Superior temporal gyrus (tissue), 1 donor: ENCODE measurements around the gene FRS3.
"Not testable (repeated sequence)": the region's sequence is repeated elsewhere in the genome, so short reads cannot be mapped to it uniquely, and the experiment has no call there.

ENCODE experiments used
- DNase-seq: peaks from one replicate; pipeline ENCODE4 v3.0.0-alpha.2; 2016; ENCODE audit errors: extremely low spot score

The FRS3 gene

DNA sequence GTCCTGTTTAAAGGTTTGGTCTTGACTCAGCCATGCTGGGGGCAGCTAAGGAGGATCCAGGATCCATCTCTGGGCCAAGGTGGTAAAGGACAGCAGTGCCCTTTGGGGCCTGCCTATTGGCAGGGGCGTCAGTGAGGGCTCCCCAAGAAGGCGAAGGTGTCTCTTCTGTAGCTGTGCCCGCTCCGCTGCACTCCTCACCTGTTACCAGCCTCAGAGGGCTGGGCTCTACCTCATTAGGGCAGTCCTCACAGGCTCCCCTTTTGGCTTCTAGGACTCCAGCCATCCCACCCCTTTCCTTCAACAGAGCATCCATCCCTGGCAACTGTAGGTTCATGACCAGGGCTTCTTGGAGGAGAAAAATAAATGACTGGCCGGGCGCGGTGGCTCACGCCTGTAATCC, 10.3 kb downstream of the FRS3 start:
- DNase-seq = no peak

DNA sequence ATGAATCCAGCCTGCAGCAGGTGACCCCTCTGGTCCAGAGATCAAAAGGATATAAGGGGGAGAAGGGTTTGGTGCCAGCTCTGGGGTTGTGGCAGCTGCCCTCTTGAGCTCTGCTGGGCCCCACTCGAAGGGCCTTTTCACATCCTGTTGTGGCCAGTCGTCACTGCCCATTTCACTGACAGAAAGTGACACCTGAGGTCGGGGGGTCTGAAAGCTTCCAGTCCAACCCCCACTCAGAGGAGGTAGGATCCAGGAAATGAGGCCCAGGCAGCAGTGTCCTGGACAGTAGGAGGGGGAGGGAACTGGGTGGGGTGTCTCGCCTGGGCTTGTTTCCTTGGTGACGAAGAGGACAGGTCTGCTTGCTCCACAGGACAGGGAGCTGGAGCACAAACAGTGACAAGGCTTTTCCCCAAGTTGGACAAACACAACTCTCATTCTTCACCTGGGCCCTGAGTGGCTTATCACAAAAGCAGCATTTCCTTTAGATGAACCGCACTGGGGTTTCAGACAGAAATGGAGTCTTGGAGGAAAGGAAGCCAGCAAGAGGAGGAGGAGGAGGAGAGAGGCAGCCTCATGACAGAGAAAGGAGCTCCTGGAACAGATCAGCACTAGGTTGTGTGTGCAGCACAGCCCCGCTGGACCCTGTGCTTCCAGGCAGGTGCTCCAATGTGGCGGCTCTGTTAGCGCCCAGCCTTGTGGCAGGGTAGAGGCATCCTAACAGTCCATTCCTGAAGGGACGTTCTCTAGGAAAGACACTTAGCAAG, 11.0 kb downstream of the FRS3 start:
- no peak for DNase-seq

DNA sequence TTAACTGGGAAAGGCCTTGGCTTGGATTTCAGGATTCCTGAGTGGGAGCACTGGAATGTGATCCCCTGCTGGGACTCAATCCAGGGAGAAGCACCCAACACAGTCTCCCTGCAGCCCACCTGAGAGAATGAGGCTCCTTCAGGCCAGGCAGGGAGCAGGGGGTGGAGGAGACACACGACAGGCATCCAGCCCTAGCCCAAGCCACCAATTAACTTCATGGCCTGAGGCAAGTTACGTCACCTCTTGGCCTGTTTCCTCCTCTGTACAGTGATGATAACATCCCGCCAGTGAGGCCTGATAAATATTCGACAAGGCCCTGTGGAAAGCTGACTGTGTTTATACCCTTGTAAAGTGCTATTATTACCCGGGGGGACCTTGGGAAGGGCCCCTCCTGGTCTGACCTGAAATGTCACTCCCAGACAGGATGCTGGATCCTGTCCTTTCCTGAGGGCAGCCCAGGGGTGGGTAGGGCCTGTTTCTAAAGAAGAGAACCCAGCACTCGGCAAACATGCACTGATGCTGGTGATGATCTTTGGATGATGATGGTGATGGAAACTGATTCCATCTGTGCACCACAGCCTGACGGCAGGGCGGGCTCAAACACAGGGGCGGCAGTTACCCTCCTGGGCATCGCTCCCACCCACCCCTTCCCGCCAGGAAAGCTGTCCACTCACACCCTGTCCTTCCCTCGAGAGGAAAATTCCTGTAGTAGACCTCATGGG, 12.4 kb downstream of the FRS3 start:
- DNase-seq = no peak

DNA sequence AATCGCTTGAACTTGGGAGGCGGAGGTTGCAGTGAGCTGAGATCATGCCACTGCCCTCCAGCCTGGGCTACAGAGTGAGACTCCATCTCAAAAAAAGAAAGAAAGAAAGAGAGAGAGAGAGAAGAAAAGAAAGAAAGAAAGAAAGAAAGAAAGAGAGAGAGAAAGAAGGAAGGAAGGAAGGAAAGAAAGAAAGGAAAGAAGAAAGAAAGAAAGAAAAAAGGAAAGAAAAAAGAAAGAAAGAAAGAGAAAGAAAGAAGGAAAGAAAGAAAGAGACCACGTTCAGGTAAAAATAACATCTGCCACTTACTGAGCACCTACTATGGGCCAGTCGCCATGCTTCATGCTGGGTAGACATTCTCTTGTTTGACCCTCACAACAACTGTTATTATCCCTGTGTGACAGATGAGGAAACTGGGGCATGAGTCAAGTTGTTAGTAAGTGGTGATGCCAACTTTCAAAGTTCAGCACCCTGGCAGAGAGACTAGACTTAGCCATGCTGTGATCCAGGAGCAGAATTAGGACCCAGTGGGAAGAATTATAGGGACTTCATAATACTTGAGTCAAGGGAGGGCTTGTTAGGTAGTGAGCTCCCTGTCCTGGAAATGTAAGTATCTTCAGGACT, 13.5 kb downstream of the FRS3 start:
- DNase-seq = not testable (repeated sequence)

DNA sequence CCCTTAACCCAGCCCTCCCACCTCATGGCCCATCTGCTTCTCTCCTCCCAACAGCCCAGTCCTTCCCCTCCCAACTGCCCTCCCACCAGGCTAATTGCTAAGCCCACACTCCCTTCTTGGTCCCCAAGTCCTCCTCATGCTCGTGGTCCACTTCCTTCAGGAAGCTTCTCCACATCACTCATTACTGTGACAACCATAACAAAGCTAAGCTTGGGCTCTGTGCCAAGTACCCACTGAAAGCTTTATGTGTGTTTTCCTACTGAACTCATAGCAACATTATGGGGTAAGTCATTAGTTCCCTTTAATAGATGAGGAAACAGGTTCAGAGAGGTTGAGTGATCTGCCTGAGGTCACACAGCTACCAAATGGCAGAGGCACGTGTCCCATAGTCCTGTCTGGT, 16.2 kb downstream of the FRS3 start:
- DNase-seq = no peak

DNA sequence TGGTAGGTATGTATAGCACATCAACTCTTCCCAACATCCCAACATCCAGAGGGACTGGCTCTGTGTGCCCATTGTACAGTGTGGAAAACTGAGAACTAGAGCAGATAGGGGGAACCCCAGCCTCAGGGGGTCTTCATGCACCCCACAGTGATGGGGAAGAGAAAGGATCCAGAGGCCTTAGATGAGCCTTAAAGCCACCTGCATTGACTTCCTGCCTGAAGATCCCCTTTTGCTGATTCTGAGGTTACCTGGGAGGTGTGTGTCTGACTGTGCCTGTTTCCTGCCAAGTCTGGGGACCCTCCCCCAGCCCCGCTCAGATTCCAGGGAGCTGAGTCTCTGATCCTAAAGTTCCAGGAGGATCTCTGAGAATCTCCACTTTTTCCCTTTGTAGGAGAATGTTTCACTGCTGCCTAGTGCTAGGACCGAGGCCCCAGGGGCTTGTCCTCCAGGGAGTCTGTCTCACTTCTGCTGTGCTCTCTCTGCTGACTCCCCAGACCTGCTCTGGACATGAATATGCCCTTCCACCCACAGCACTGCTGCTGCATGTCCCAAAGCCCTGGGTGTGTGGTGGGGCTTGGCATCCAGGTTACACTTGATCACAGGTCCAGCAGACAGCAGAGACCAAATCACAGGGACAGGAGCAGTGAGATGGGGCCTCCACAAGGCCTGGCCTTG, 19.7 kb downstream of the FRS3 start:
- DNase-seq = no peak

DNA sequence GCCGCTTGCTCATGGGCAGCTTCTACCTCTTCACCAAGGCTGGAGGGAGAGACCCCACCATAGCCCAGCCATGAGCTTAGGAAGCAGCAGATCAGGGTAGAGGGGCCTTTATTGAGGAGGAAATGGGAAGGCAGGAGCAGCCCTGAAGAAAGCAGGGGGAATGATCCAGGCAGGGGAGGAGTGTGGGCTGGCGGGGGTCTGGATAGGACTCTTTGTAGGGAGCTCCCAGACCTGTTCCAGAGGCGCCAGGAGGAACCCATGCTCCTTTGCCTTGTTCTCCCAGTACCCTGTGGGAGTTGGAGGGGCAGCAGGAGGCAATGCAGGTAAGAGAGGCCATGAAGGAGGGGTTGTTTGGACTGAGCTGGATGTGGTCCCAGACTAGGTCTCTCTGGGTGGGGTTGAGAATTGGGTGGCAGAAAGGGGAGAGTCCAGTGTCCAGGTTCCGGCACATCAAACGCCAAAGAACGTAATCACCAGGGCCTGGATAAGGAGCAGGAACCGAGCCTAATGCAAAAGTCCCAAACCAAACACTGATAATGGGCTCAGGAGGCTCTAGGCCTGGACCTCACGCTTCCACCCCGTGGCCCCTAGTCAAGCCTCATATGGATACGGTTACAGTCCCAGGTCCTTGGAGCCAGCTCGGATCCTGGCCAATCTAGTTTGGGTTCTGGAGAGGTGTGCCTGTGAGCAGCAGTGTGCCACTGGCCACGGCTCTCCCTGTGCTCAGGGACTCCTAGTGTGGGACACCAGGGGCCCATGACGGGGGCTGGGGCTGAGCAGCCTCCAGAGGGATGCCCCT, 20.4 kb downstream of the FRS3 start:
- DNase-seq = no peak

DNA sequence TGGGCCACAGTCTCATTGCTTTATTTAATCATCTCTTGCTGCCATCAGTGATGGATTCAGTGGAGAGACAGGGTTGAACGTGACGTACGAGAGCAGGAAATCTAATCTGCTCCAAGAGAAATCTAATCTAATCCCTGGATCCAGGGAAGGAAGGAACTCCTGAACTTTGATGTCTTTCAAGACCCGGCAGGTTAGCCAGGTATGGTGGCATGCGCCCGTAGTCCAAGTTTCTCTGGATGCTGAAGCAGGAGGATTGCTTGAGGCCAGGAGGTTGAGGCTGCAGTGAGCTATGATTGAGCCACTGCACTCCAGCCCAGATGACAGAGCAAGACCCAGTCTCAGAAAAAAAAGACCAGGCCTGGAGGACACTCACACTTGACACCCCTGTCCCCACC, 21.1 kb downstream of the FRS3 start:
- no peak for DNase-seq

DNA sequence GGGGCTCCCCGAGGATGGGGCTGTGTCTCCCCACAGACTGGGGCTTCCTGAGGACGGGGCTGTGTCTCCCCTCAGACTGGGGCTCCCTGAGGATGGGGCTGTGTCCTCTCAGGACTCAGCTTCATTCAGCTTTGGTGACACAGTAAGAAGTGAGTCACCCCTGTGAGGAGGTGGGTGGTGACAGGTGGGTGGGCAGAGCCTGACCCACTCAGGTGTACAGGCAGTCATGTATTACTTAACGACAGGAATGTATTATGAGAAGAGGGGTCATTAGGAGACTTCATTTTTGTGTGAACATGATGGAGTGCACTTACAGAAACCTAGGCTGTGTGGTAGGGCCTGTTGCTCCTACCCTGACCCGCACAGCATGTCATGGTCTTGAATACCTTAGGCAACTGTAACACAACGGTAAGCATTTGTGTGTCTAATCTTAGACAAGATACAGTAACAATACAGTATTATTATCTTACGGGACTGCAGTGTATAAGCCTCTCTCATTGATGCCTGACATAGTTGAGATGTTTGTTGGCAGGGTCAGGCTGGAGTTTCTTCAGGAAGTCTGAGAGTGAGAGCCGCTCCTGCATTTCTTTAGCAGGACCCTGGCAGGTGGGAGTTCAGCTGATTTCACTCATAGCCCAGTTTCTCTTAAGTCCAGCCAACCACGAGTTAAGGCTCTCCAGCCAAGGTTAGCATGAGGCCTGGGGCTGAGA, 21.6 kb downstream of the FRS3 start:
- DNase-seq = no peak

DNA sequence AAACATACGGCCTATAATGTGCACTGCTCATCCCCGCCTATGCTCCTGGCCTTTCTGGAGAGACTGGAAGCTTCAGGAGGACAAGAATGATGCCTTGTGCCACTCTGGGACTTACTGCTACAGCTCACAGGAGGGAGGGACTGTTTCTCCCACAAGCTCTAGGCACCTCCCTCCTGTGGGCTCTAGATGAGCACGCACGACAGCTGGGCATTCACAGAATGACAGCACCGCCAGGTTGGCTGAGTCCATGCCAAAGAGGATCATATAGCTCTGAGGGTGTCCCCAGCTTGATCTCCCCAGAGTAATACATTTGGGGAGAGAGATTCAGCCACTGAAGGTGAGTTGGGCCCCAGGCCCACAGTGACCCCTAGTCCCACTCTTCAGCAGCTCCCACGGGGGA, 22.4 kb downstream of the FRS3 start:
- no peak for DNase-seq

DNA sequence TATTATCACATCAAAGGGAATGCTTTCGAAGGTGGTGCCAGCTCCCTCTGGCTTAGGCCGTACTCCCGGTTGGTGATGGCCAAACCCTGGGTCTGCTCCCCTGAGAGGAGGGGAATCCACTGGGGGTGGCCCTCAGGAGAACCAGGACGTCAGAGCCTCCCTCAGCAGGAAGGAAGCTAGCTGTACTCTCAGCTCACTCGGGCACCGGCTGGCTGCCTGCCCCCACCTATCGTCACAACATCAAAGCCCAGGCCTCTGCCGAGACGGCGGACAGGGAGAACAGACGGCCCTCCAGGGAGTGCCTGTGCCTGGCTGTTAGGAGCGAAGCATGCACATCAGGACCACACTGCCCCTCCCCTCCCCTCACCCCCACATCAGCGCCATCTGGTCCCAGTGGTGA, 23.3 kb downstream of the FRS3 start:
- no peak for DNase-seq

DNA sequence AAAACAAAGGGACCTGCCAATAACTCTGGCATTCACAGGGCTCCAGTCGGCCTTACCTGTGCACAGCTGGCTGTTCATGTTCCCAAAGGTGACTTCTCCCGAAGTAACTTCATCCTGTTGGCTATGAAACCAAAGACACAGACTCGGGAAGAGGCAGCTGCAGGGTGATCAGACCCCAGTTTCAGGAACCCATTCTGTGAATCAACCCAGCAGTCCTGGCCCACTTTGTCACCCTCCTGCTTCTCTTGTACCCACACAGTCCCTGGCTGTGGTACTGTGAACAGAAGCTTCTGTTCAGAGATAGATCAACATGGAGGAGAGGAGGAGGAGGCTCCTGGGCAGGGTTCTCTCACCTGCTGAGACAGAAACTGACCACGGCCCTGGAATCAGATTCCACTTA, 23.8 kb downstream of the FRS3 start:
- DNase-seq = no peak

DNA sequence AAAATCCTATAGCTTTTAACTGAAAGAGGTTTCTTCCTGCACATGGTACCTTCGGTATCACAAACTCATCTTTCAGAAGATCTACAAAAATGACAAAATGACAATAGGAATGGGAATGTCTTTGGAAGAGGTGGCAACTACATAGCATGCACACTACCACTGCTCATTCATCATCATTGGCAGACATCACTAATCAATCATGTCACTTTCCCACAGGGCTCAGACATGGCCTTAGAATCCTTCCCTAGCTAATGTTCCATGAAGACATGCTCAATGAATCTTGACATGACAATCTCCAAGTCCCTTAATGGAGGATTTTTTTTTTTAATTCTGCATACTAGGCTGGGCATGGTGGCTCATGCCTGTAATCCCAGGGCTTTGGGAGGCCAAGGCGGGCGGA, 29.3 kb downstream of the FRS3 start:
- no peak for DNase-seq

DNA sequence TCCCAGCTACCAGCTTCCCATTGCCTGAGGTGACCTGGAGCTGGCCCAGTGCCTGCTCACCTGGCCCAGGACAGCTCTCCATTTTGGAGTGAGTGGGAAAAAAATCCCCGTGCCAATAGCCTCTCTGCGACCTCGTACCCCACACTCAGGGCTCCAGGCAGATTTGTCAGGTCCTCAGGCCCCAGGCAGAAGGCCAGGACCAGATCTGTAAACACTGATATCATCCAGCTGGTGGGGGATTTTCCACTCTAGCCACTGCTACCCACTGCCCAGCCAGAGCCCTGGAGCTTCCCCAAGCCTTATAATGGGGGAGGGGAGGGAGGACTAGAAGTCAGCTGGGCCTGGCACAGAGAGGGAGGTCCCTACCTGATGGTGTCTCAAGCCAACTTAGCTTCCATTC, 31.2 kb downstream of the FRS3 start:
- no peak for DNase-seq

DNA sequence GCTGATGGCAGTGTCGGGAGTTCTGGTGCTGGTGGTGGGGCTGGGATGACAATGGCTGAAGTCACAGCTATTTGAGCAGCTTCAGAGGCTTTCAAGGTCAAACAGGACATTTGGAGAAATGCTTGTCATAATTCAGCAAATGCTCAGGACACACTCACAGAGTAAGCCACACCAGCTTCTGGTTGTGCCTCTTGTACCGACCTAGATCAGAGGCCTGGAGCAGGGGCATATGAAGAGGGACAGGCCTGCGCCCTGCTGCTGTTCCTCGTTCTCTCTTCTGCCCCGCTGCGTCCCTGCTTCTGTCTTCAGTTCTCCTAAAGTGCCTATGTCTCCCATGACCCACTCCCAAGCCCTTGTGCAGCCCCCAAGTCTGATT, 31.6 kb downstream of the FRS3 start:
- DNase-seq = no peak

DNA sequence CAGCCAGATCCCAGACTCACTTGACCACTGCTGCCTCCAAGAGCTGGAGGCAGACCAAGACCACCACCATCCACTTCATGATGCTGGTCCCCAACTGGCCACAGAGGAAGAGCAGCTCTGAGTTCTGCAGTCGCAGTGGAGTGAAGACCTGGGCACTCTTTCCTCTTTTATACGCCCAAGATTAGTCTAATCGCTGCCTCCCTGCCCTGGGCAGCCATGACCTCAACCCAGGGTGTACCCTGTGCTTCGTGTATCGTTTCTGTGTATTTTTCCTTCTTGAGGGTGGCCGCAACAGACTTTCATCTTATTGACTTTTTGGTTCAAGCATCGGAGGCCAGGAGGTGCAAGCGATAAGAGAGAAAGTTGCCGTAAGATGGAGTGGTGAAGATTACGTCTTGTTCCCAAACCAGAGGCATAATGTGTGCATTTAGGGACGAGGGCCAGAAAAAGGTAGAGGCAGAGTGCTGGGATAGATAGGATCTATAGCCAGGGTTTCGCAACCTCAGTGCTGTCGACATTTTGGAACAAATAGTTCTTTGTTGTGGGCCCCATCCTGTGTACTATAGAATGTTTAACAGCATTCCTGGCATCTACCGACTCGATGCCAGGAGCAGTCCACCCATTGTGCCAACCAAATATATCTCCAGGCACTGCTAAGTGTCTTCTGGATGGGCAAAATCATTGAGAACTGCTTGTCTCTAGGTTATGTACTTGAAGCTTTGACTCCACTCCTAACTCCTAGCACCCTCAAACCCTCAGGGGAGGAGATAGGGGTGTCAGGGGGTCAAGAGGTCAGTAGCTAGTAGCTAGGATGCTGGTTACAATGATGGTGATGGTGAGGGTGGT, 32.2 kb downstream of the FRS3 start, which contains the start of gene PGC:
PGC (minus strand) TSS at position 142 of the 846 bp plus-strand sequence; CDS start at position 79, 63 bp downstream.
- no peak for DNase-seq

DNA sequence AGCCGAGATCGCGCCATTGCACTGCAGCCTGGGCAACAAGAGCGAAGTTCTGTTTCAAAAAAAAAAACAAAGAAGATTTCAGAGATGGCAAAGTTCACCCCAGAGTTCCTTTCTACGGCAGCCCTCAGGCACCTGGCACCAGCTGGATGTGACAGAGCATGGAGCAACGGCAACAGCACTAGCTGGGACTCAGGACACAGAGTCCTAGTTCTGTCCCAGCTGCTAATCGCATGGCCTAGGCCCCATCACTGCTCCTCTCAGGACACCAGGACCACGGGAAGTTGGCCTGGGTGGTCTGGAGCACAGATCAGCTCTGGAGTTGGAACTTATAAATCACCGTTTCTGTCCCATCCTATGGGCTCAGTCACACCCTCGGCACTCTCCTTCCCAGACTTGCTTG, 33.6 kb downstream of the FRS3 start:
- DNase-seq = no peak

DNA sequence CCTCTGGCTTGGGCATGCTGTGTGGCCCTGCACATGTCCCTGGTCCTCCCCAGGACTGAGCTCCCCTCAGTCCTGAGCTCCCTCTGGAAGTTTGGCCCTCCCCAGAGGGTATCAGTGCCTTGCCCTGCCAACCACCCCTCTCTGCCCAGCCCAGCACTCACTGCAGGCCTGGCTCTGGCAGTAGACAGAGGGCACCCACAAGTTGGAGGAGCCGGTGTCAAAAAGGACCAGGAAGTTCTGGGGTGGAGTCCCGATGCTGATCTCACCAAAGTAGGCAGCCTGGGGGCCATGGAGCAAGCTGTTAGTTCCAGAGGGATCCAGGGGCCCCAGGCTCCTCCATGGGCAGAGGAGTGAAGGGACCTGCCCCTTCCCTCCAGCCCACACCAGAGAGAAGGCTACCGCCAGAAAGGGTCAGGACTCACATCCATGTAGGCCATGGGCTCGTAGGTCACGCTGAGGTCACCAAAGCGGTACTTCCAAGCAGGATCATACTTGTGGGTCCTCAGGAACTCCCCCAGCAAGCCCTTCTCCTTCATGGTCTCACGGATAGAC, 35.4 kb downstream of the FRS3 start:
- no peak for DNase-seq

DNA sequence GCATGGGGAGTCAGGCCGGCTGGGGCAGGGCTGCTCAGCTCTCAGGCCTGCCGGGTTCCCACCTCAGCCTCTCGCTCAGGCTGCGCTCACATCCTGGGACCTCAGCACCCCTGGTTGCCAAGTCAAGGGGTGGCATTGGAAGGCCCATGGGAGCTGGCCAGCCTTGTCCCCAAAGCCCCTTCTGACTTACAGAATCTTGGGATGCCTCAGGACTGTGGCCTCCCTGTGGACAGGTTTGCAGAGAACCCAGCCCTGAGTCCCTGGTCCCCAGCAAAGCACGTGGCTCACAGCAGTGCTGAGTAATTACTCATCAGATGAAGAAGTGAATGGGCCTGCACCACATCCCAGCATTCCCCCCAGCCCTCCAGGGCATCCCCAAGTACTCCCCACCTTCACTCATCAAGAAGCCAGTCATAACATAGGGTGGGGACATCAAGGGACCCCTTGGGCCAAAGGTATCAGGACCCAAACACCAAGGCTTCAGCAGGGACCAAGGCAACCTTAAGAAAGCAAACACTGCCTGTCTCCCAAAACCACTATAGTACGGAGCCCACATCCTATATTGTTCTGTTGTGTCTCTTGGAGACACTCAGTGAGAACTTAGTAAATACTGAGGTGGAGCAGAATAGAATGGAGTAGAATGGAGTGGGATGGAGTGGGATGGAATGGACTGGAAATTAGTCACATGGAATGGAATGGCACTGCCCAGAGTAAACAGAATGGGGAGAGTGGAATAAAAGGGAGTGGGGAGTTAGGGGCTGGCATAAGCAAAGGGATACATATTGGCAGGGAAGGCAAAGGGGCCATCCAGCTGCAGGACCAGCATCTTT, 36.1 kb downstream of the FRS3 start:
- DNase-seq = no peak
